Inflammatory macrophage (primary cell): ENCODE data around the gene ZNF32.
"Not testable (repeated sequence)": the region's sequence is repeated elsewhere in the genome, so short reads cannot be mapped to it uniquely, and the experiment has no call there.

ENCODE experiments used
- DNase-seq, 2 donors: peaks; one replicate each; pipeline ENCODE4 v3.0.0-alpha.2; 2020 to 2022

Gene ZNF32

DNA sequence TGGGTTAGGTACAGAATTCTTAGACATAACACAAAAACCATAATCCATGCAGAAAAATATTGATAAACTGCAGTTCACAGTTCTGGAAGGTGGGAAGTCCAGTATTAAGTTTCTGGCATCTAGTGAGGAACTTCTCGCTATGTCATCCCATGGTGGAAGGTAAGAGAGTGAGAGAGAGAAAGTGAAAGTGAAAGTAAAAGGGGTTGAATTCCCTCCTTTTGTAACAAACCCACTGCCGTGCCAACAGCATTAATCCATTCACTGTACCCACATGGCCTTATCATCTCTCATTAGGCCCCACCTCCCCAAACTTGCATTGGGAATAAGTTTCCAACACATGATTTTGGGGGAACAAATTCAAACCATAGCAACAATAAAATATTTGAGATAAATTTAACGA is 25.3 kb downstream of the ZNF32 start:
- no peak for DNase-seq

- no peak for DNase-seq
These were observed 26.6 kb downstream of the ZNF32 start for GRCh38 chr10:43622038-43622437.

DNA sequence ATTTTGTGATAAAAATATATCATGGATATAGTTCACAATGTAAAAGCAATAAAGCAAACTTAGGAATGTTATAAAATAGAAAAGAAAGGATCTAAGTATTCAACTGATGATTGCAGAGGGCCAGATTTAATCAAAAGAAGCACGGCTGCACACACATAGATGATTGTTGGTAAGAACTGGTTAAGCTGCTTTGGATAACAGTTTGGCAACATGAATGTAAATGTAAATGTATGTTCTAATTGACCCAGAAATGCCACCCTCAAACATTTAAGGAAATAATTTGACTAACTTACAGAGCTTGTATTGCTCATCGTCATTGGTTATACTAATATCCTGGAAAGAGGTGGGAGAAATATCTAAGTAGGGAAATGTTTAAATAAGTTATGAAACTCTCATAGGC is 29.3 kb downstream of the ZNF32 start:
- DNase-seq = no peak

DNA sequence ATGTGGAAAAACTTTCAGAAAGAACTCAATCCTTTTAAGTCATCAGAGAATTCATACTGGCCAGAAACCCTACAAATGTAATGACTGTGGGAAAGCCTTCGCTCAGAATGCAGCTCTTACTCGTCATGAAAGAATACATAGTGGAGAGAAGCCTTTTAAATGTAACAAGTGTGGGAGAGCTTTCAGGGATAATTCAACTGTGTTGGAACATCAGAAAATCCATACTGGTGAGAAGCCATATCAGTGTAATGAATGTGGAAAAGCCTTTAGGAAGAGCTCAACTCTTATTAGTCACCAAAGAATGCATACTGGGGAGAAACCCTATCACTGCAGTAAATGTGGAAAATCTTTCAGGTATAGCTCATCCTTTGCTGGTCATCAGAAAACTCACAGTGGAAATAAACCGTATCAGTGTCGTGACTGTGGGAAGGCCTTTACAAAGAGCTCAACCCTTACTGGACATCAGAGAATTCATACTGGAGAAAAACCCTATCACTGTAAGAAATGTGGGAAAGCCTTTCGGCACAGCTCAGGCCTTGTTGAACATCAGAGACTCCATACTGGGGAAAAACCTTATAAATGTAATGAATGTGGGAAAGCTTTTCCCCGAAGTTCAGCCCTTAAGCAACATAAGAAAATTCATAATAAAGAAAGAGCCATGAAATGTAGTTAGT is 31.8 kb downstream of the ZNF32 start:
- no peak for DNase-seq

- DNase-seq = no peak
These were observed 38.0 kb downstream of the ZNF32 start for GRCh38 chr10:43610636-43611035.

- DNase-seq = no peak
These were observed 41.5 kb downstream of the ZNF32 start for GRCh38 chr10:43607199-43607573.

DNA sequence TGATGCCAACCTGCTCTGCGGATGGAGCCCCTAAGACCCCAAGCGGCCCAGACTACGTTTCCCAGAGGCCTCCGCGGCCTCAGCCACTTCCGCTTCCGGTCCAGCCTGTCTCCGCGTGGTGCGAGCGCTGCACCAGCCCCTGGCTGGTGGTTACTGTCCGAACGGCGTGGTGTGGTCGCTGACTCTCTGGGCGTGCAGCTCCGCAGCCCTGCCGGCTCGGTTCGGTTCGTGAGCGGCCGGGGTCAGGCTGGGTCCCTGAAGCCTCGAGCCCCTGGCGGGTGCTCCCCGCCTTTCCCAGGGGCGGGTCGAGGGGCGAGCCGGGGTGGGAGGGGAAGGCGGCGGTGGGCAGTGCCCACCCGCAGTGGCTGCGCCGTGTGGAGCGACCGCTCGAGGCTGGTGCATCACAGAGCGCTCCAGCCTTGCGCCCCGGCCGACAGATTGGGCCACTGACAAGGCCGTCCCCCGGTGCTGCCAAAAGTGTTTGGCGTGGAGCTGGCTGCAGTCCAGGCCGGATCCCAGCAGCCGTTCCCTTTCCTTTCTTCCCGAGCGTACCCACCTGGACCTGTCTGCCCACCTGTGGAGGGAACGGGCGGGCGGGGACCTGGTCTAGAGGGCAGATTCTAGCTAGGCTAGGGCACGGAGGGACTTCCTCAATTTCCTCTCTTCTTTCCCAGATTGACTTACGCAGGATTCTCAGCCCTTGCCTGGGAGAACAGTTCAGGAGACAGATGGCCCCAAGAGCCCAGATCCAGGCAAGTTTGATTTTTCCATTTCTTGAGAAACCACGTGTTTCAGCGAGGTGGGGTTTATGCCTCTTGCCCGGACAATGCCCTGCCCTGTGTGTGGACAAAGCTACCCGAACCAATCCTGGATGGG is 42.1 kb downstream of the ZNF32 start, which contains the start of gene ZNF485:
Gene ZNF485, plus strand, starts transcription at position 116 of the 876 bp plus-strand sequence. Its CDS starts 613 bp downstream, at position 729.
- DNase-seq = peak; percentile 40 to 61

- DNase-seq = no peak
These were observed 42.8 kb downstream of the ZNF32 start for GRCh38 chr10:43605850-43606322.

GRCh38 chr10:43601576-43601975 is 47.1 kb downstream of the ZNF32 start:
- not testable (repeated sequence) for DNase-seq

- DNase-seq = peak in 1 of 2 donors; percentile 15
These were observed 49.3 kb downstream of the ZNF32 start for GRCh38 chr10:43599333-43599732.

GRCh38 chr10:43598446-43598845 is 50.2 kb downstream of the ZNF32 start:
- DNase-seq = no peak

GRCh38 chr10:43596546-43596945 is 52.1 kb downstream of the ZNF32 start:
- peak; percentile 43 to 50 for DNase-seq

GRCh38 chr10:43595739-43596298 is 52.9 kb downstream of the ZNF32 start:
- peak; percentile 8 to 24 for DNase-seq

DNA sequence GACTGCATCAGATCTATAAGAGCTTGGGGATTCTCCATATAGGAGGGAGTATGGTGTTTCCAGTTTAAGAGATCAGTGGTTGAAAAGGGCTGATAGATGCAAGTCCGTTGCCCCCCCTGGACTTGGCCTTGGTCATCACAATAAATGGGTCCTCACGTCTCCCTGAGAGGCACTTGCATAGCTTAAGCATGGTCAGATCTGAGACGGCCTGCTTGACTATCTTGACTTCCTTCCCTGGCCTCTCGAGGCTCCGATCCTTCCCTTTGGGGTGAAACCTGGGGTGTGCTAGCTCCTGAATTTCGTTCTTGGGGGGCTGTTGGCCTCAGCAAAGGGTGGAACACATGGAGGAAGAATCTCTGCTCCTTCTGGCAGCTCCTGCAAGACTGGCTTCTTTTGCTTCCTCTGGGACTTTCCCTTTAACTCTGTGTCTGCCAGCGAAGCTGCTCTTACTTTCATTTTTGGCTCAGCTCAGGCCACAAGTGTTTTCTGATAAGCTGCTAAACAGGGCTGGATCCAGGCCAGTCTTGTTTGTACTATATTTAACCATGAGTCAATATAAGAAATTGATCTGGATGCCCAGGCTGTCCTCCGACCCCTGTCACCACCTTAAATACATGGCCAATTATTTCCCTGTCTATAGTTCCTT is 53.6 kb downstream of the ZNF32 start:
- DNase-seq = peak in 1 of 2 donors; percentile 39
